ENCODE results near the gene RNF19B.

DNA sequence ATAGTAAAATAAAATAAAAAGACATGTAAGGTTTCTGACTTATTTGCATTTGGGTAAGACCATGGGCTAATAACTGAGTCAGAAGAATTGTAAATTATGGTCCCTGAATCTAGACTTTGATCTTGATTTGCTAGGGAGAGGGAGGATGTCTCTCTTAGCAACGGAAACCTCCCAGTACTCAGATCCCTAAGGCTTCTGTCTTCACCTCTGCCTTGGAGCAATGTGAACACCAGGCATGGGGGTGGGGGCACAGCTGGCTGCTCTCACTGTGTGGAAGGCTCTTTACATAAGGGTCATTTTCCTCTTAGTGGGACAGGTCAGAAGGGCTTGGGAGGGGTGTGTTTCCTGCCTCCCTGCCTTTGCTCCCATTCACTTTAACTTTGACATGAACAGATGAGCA lies 46.4 kb downstream of the RNF19B start:
- TF ChIP-seq POLR2AphosphoS5 (IDR thresholded peaks at IDR 0.05; ENCODE audit: borderline replicate concordance, low read depth, low read length) (no peak), EZH2 (IDR thresholded peaks at IDR 0.05) (no peak)

All from SK-N-MC (cell line).